Right lobe of liver (tissue), 4 donors: ENCODE measurements around the gene C1orf216.

Experiments used
- POLR2A ChIP-seq: fragments of 450-650 bp; IDR thresholded peaks from one replicate; pipeline ENCODE4 v1.6.1; 2017; ENCODE audit warnings: antibody characterized with exemption, mild to moderate bottlenecking
- TF ChIP-seq, protein P1 (sequence below), 4 donors: fragments of 200-600 bp in 3 of 4; fragments of 450-650 bp in 1 of 4; IDR thresholded peaks; one replicate each; pipeline versions ENCODE4 v1.5.1 to v1.8.0; 2016 to 2022; ENCODE audit warnings: antibody characterized with exemption in 4 of 4, mild to moderate bottlenecking in 2 of 4
- donor health status: DM: no; HTN: no; CAD: no.
- donor health status: DM: no; HTN: no; CAD: no.
- donor health status: DM: no; HTN: yes; CAD: no.

DNA sequence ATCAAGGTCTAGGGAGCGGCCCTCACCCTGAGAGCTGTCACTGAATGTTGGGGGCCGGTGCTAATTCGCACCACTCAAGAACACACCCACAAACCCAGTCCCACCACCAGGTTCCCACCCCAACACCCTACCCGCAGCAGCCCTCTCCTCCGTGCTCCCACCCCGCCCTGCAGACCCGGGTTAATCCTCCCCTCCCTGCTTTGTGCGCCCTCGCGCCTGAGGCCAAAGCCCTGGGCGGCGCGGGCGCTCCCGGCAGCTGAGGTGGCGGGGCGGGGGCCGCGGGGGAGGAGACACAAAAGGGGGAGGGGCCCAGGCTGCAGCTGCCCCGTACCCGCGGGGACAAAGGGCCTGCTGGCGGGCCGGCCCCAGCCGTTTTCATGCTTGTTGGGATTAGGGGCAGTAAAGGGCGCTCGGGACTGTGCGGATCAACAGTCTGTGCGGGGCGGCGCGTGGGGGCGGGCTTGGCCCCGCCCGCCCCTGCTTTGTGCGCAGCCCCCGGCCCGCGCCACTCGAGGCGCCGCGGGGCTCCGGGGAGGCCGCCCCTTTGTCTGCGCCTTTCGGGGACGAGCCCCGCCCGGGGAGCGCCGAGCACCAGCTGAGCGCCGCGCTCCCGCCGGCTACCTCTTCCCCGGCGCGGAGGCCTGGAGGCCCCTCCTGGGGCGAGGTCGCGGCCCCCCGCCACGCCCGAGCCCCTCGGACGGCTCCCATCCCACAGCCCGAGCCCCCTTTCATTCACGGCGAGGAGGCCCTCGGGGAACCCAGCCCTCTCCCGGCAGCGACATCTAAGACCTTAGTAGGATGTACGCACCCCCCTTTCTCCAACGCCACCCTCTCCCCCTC, 10.9 kb downstream of the C1orf216 start:
- TF ChIP-seq, protein P1, sequence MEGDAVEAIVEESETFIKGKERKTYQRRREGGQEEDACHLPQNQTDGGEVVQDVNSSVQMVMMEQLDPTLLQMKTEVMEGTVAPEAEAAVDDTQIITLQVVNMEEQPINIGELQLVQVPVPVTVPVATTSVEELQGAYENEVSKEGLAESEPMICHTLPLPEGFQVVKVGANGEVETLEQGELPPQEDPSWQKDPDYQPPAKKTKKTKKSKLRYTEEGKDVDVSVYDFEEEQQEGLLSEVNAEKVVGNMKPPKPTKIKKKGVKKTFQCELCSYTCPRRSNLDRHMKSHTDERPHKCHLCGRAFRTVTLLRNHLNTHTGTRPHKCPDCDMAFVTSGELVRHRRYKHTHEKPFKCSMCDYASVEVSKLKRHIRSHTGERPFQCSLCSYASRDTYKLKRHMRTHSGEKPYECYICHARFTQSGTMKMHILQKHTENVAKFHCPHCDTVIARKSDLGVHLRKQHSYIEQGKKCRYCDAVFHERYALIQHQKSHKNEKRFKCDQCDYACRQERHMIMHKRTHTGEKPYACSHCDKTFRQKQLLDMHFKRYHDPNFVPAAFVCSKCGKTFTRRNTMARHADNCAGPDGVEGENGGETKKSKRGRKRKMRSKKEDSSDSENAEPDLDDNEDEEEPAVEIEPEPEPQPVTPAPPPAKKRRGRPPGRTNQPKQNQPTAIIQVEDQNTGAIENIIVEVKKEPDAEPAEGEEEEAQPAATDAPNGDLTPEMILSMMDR (IDR thresholded peaks at IDR 0.05) = no peak
- no peak for TF ChIP-seq POLR2A
